ENCODE data around the gene SLC25A30.
"Not testable (repeated sequence)": the region's sequence is repeated elsewhere in the genome, so short reads cannot be mapped to it uniquely, and the experiment has no call there.

The SLC25A30 gene

GRCh38 chr13:45412274-45413049, 5.7 kb downstream of the SLC25A30 start:
- H3K36me3 Mint-ChIP-seq = peaks cover 11% of the 10 kb centered on the region
- H3K27ac Mint-ChIP-seq = no peak overlapping the region
- no peaks in the 10 kb centered on the region for H3K9me3 Mint-ChIP-seq (ENCODE audit: low read depth)
- H3K27me3 Mint-ChIP-seq = no peaks in the 10 kb centered on the region
- no peak overlapping the region for H3K4me3 Mint-ChIP-seq
- peaks cover 40% of the 10 kb centered on the region for H3K4me1 Mint-ChIP-seq (ENCODE audit: low read depth)

DNA sequence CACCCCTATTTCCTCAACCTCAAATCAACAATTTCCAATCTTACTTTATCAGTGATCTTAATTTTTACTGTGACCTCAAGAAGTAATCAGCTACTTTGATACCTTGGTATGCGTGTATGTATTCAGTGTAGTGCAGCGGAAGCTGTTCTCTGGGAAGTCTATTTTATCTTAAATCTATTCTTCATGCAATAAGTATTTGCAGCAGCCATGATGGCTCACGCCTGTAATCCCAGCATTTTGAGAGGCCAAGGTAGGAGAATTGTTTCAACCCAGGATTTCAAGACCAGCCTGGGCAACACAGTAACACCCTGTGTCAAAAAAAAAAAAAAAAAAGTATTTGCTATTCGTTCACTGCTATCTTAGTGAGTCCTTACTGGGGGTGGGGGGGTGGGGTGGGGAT, 6.5 kb downstream of the SLC25A30 start:
- Mint-ChIP-seq H3K27ac (no peak overlapping the region), H3K27me3 (no peaks in the 10 kb centered on the region)

DNA sequence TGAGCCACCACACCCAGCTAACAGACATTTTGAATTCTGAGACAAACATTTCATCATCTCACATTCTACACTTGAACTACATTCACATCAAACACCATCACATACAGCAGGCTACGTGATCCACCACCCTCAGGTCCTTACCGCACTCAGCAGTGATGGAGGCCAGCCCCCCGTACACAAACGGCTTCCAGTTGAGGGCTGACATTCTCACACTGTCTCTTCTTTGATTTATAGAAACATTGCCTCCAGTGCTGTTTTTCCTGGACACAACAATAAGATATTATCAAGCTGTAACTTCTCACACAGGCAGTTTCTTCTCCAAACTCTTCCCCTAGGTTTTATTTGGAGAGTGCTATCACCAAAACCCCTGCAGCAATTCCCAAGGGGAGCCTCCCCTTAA, 7.0 kb downstream of the SLC25A30 start:
- Mint-ChIP-seq H3K9me3 (ENCODE audit: low read depth) (no peaks in the 10 kb centered on the region), H3K4me1 (ENCODE audit: low read depth) (peaks cover 31% of the 10 kb centered on the region), H3K4me3 (no peak overlapping the region), H3K27me3 (no peaks in the 10 kb centered on the region), H3K36me3 (peaks cover 16% of the 10 kb centered on the region), H3K27ac (no peak overlapping the region)

More for the DNA sequence above, 6.5 kb downstream of the SLC25A30 start:
- no peak overlapping the region for H3K4me3 Mint-ChIP-seq
- peaks cover 32% of the 10 kb centered on the region for H3K4me1 Mint-ChIP-seq (ENCODE audit: low read depth)
- H3K9me3 Mint-ChIP-seq (ENCODE audit: low read depth) = no peaks in the 10 kb centered on the region
- peaks cover 13% of the 10 kb centered on the region for H3K36me3 Mint-ChIP-seq

DNA sequence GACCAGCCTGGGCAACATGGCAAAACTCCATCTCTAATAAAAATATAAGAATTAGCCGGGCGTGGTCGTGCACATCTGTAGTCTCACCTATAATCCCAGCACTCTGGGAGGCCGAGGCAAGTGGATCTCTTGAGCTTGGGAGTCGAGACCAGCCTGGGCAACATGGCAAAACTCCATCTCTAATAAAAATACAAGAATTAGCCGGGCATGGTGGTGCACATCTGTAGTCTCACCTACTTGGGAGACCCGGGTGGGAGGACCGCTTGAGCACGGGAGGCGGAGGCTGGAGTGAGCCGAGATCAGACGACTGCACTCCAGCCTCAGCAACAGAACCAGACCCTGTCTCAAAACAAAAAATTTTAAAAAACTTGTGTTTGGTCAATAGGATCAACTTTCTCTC, 7.7 kb downstream of the SLC25A30 start:
- no peak overlapping the region for H3K27ac Mint-ChIP-seq
- peaks cover 16% of the 10 kb centered on the region for H3K36me3 Mint-ChIP-seq
- no peaks in the 10 kb centered on the region for H3K27me3 Mint-ChIP-seq
- no peak overlapping the region for H3K4me3 Mint-ChIP-seq
- no peaks in the 10 kb centered on the region for H3K9me3 Mint-ChIP-seq (ENCODE audit: low read depth)
- peaks cover 31% of the 10 kb centered on the region for H3K4me1 Mint-ChIP-seq (ENCODE audit: low read depth)

DNA sequence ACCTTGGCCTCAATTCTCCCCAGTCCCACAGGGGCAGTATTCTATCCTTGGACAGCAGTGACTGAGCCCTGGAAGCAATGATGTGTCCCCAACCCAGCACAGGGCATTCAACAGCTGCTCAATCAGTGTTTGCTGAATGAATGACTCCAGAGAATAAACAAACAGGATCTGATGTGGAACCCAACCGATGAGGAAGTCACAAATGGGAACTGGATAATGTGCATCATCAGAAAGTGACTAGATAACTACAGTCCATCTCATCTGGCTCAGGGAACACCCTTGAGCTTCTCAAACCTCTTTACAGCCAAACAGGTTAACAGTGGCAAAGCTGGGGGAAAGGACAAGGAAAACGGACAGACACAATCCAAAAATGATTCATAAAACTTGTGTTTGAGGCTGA, 8.2 kb downstream of the SLC25A30 start:
- Mint-ChIP-seq H3K27me3 (no peaks in the 10 kb centered on the region), H3K4me3 (no peak overlapping the region), H3K4me1 (ENCODE audit: low read depth) (peaks cover 29% of the 10 kb centered on the region), H3K36me3 (peaks cover 16% of the 10 kb centered on the region), H3K27ac (peak overlapping the region; percentile 58), H3K9me3 (ENCODE audit: low read depth) (no peaks in the 10 kb centered on the region)

DNA sequence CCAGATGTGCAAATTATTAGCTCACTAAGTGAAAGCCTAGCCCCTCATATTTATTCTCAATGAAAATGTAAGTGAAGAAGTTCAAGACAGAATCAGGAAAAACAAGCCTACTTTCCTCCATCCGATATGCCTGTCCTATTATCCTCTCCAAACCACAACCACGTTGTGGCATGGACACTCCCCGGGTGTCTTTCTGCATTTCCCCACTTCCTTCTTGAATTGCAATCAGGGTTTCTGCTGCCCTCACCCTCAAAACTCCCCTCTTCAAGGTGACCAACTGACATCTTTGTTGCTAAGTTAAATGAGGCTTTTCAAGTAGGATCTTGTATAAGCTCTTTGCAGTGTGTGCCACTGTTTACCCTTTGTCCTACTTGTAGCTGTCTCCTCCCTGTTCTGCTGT, 11.8 kb downstream of the SLC25A30 start:
- no peak overlapping the region for H3K4me3 Mint-ChIP-seq
- H3K4me1 Mint-ChIP-seq (ENCODE audit: low read depth) = peaks cover 6% of the 10 kb centered on the region
- H3K9me3 Mint-ChIP-seq (ENCODE audit: low read depth) = no peaks in the 10 kb centered on the region
- no peak overlapping the region for H3K27ac Mint-ChIP-seq
- no peaks in the 10 kb centered on the region for H3K27me3 Mint-ChIP-seq
- H3K36me3 Mint-ChIP-seq = peaks cover 23% of the 10 kb centered on the region

GRCh38 chr13:45403081-45403480, 15.1 kb downstream of the SLC25A30 start:
- peaks cover 21% of the 10 kb centered on the region for H3K36me3 Mint-ChIP-seq
- H3K27me3 Mint-ChIP-seq = no peaks in the 10 kb centered on the region
- H3K27ac Mint-ChIP-seq = no peak overlapping the region
- peaks cover 21% of the 10 kb centered on the region for H3K4me1 Mint-ChIP-seq (ENCODE audit: low read depth)
- no peaks in the 10 kb centered on the region for H3K9me3 Mint-ChIP-seq (ENCODE audit: low read depth)
- no peak overlapping the region for H3K4me3 Mint-ChIP-seq

- H3K27ac Mint-ChIP-seq = no peak overlapping the region
- H3K4me1 Mint-ChIP-seq (ENCODE audit: low read depth) = peaks cover 25% of the 10 kb centered on the region
- peaks cover 22% of the 10 kb centered on the region for H3K36me3 Mint-ChIP-seq
- H3K4me3 Mint-ChIP-seq = no peak overlapping the region
- no peaks in the 10 kb centered on the region for H3K27me3 Mint-ChIP-seq
- no peaks in the 10 kb centered on the region for H3K9me3 Mint-ChIP-seq (ENCODE audit: low read depth)
These were observed 15.5 kb downstream of the SLC25A30 start for GRCh38 chr13:45402641-45403040.

DNA sequence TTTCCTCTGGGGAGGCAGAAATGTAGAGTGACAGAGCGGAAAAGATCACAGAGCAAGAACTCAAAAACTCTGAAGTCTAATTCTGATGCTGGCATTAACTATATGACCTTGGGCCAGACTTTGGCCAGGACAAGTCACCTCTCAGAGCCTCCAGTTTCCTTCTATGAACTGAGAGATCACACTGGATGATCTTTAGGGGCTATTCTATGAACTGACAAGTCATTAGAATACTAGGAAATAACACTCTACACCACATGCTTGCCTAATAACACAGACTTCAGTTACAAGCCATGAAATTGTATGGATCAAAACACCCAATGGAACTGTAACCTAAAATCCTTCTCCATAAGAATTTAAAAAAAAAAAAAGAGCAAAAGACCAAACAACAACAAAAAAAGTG, 16.9 kb downstream of the SLC25A30 start:
- H3K9me3 Mint-ChIP-seq (ENCODE audit: low read depth) = no peaks in the 10 kb centered on the region
- no peak overlapping the region for H3K4me3 Mint-ChIP-seq
- peak overlapping the region; percentile 22 for H3K27ac Mint-ChIP-seq
- peaks cover 19% of the 10 kb centered on the region for H3K36me3 Mint-ChIP-seq
- H3K4me1 Mint-ChIP-seq (ENCODE audit: low read depth) = peaks cover 36% of the 10 kb centered on the region
- no peaks in the 10 kb centered on the region for H3K27me3 Mint-ChIP-seq

- Mint-ChIP-seq H3K9me3 (ENCODE audit: low read depth) (no peaks in the 10 kb centered on the region), H3K27me3 (no peaks in the 10 kb centered on the region), H3K27ac (peak overlapping the region; percentile 70), H3K4me3 (no peak overlapping the region), H3K4me1 (ENCODE audit: low read depth) (peaks cover 59% of the 10 kb centered on the region), H3K36me3 (peaks cover 20% of the 10 kb centered on the region)
These were observed 19.3 kb downstream of the SLC25A30 start for GRCh38 chr13:45398877-45399276.

DNA sequence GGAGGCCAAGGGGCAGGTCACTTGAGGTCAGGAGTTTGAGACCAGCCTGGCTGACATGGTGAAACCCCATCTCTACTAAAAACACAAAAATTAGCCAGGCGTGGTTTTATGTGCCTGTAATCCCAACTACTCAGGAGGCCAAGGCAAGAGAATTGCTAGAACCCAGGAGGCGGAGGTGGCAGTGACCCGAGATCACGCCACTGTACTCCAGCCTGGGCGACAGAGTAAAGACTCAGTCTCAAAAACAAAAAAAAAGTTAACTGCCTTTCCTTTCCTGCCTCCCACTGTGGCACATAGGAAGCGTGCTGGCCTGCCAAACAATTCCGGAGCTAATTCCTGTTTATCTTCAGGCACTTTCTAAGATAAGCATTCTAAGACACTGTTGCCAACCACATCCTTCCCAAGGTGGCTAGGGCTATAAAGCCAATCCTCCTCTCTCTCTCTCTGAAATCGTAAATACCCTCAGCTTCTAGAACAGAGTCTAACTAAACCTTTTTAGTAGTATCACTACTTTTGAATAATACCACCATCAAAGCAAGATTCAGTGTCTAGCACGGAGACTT, 21.6 kb downstream of the SLC25A30 start:
- Mint-ChIP-seq H3K9me3 (ENCODE audit: low read depth) (no peaks in the 10 kb centered on the region), H3K27ac (peak overlapping the region; percentile 89), H3K4me1 (ENCODE audit: low read depth) (peaks cover 61% of the 10 kb centered on the region), H3K36me3 (peaks cover 16% of the 10 kb centered on the region), H3K27me3 (no peaks in the 10 kb centered on the region), H3K4me3 (peak overlapping the region; percentile 72)

GRCh38 chr13:45393941-45394570, 24.1 kb downstream of the SLC25A30 start:
- Mint-ChIP-seq H3K36me3 (peaks cover 18% of the 10 kb centered on the region), H3K4me1 (ENCODE audit: low read depth) (peaks cover 48% of the 10 kb centered on the region), H3K9me3 (ENCODE audit: low read depth) (no peaks in the 10 kb centered on the region), H3K27ac (no peak overlapping the region), H3K4me3 (no peak overlapping the region), H3K27me3 (no peaks in the 10 kb centered on the region)

GRCh38 chr13:45392811-45393210, 25.4 kb downstream of the SLC25A30 start:
- H3K9me3 Mint-ChIP-seq (ENCODE audit: low read depth) = no peaks in the 10 kb centered on the region
- no peak overlapping the region for H3K27ac Mint-ChIP-seq
- peaks cover 13% of the 10 kb centered on the region for H3K36me3 Mint-ChIP-seq
- H3K27me3 Mint-ChIP-seq = no peaks in the 10 kb centered on the region
- peaks cover 37% of the 10 kb centered on the region for H3K4me1 Mint-ChIP-seq (ENCODE audit: low read depth)
- no peak overlapping the region for H3K4me3 Mint-ChIP-seq

DNA sequence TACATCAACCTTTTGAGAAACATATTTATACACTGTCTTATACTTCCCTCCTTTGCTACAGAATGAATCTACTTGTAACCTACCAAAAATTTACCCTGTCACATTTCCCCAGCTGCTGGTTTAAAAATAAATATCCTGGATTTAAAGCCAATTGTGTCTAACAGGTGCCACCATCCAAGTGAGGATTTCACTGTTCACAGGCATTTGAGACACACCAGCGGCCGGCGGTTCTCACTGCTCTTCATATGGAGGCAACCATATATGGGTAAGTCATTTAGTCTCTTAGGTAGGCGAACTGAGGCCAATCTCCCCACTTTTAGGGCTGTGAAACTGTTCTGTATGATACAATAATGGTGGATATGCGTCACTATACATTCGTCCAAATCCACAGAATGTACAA, 26.2 kb downstream of the SLC25A30 start:
- Mint-ChIP-seq H3K9me3 (ENCODE audit: low read depth) (no peaks in the 10 kb centered on the region), H3K36me3 (peaks cover 18% of the 10 kb centered on the region), H3K27me3 (no peaks in the 10 kb centered on the region), H3K4me3 (no peak overlapping the region), H3K4me1 (ENCODE audit: low read depth) (peaks cover 36% of the 10 kb centered on the region), H3K27ac (no peak overlapping the region)

DNA sequence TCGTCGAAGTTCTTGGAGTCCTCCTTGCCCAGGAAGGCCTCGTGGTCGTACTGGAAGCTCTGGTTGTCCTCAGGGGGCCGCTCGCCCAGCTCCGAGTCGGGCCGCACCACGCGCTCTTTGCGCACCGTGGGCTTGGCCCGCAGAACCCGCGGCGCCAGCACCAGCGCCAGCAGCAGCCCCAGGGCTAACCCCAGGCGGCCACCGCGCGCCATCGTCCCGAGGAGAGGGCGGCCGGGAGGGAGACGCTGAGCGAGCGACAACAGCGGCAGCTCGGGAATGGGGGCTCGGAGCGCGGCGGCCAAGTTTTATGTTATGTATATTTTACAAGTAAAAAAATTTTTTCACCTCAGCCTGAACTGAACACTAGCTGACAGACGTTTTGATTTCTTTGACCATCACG, 27.0 kb downstream of the SLC25A30 start:
- H3K4me1 Mint-ChIP-seq (ENCODE audit: low read depth) = peaks cover 29% of the 10 kb centered on the region
- peaks cover 15% of the 10 kb centered on the region for H3K36me3 Mint-ChIP-seq
- not testable (repeated sequence) for H3K27ac Mint-ChIP-seq; H3K4me3 Mint-ChIP-seq; H3K27me3 Mint-ChIP-seq; H3K9me3 Mint-ChIP-seq (ENCODE audit: low read depth)
